ENCODE results near the gene SLC6A17. TPM values are rescaled to one million over a fixed set of nuclear protein-coding genes. Genes with fewer than 3 reads are reported as not detected.

SLC6A17 gene
- total and polyA plus RNA-seq, 12 donors: 0.06 to 0.45 (median 0.16) TPM; not detected in 4

DNA sequence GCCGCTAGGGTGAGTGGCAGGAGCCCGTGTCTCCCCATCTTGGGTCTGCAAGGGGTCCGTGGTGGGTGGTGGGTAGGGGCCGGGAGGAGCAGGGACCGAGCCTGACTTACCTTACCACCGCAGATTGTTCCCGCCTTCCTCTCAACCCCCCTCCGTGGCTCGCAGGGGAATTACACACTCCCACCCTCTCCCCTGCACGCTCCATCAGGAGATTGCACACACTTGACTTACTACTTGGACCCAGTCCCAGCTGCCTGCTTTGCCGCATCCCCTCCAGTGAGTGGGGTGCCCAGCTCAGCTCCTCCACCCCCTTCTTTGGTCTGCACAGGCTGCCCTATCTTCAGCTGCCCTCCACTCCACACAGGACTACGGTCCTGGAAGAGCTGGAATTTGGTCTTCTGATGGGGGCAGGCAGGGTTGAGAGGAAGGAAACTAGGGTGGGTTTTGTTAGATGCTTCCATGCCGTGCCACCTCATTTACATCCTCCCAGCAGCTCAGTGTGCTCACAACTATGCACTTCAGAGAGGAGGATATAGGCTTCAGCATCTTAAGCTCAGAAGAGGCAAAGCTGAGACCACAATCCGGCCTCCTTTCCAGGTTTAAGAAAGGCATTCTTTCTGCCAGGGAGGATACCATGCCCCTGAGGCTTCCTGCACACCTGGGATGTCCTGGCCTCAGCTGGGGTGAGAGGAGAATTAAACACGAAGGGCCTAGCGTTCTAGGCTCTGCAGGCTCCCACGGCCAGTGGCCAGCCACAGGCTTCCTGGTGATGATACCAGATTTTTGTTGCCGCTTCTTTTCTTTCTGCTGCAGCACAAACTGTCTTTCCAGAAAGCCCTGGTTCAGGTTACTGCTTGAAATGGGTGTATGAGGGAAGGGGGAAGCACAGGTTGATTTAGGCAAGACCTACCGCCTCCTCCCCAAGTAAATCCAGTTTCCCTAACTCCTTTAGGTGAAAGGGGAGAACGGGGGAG lies 62.2 kb downstream of the SLC6A17 start:
- intact Hi-C loops (cut with DNase I): loop anchor here in 5 of 10 donors (2.0 to 10.0 kb wide), 5 partner anchors 22 to 195 kb away; partner anchors contain the start of gene LAMTOR5 (in 1 of the 5)
- DNase-seq: no peak
- H3K4me3 ChIP-seq: peak overlapping the region in 9 of 10 donors; percentile 62 to 95 (median 79)

DNA sequence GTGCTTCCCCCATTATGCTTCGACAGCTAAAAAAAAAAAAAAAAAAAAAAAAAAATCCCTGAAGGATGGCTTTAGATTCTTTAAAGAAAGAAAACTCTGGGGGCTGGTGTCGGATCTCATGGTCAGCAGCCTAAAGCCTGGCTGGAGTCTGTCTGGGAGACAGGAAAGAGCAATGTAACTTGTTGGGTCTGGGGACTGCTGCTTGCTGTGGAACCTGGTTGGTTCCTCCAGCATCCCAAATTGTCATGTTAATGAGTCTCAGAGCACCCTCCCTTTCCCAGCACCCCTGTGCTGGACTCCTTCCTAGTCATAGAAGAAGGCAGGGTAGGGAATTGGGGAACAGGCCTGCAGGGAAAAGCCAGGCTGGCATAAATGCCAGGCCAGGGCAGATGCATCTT lies 62.8 kb downstream of the SLC6A17 start:
- Histone ChIP-seq H3K4me1 (peaks cover 4 to 67% (median 42%) of the 10 kb centered on the region in 9 donors), H3K27me3 (peaks cover 0 to 24% (median 0%) of the 10 kb centered on the region in 7 donors), H3K36me3 (peaks cover 0 to 4% (median 0%) of the 10 kb centered on the region in 9 donors), H3K4me3 (peak overlapping the region in 4 of 10 donors; percentile 62 to 86 (median 74)), H3K27ac (no peak overlapping the region), H3K9me3 (no peaks in the 10 kb centered on the region)
- DNase-seq: no peak
- no peak for ATAC-seq
- 62 to 70% methylated on average over 2 of the region's 2 CpGs for WGBS, 2 donors
- intact Hi-C loops (cut with DNase I): loop anchor here in 5 of 10 donors (2.0 to 10.0 kb wide), 5 partner anchors 22 to 194 kb away; partner anchors contain the start of gene LAMTOR5 (in 1 of the 5)
- TF ChIP-seq, protein P1, sequence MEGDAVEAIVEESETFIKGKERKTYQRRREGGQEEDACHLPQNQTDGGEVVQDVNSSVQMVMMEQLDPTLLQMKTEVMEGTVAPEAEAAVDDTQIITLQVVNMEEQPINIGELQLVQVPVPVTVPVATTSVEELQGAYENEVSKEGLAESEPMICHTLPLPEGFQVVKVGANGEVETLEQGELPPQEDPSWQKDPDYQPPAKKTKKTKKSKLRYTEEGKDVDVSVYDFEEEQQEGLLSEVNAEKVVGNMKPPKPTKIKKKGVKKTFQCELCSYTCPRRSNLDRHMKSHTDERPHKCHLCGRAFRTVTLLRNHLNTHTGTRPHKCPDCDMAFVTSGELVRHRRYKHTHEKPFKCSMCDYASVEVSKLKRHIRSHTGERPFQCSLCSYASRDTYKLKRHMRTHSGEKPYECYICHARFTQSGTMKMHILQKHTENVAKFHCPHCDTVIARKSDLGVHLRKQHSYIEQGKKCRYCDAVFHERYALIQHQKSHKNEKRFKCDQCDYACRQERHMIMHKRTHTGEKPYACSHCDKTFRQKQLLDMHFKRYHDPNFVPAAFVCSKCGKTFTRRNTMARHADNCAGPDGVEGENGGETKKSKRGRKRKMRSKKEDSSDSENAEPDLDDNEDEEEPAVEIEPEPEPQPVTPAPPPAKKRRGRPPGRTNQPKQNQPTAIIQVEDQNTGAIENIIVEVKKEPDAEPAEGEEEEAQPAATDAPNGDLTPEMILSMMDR (IDR thresholded peaks at IDR 0.05): no peak

More for the DNA sequence above, 62.2 kb downstream of the SLC6A17 start:
- Histone ChIP-seq H3K4me1 (peaks cover 4 to 67% (median 43%) of the 10 kb centered on the region in 9 donors), H3K27ac (peak overlapping the region in 5 of 10 donors; percentile 87 to 94 (median 91)), H3K36me3 (no peaks in the 10 kb centered on the region), H3K27me3 (peaks cover 0 to 24% (median 0%) of the 10 kb centered on the region in 7 donors), H3K9me3 (no peaks in the 10 kb centered on the region)
- TF ChIP-seq, protein P1 (IDR thresholded peaks at IDR 0.05): no peak
- ATAC-seq: no peak
- 44 to 45% methylated on average over 20 of the region's 20 CpGs for WGBS, 2 donors

DNA sequence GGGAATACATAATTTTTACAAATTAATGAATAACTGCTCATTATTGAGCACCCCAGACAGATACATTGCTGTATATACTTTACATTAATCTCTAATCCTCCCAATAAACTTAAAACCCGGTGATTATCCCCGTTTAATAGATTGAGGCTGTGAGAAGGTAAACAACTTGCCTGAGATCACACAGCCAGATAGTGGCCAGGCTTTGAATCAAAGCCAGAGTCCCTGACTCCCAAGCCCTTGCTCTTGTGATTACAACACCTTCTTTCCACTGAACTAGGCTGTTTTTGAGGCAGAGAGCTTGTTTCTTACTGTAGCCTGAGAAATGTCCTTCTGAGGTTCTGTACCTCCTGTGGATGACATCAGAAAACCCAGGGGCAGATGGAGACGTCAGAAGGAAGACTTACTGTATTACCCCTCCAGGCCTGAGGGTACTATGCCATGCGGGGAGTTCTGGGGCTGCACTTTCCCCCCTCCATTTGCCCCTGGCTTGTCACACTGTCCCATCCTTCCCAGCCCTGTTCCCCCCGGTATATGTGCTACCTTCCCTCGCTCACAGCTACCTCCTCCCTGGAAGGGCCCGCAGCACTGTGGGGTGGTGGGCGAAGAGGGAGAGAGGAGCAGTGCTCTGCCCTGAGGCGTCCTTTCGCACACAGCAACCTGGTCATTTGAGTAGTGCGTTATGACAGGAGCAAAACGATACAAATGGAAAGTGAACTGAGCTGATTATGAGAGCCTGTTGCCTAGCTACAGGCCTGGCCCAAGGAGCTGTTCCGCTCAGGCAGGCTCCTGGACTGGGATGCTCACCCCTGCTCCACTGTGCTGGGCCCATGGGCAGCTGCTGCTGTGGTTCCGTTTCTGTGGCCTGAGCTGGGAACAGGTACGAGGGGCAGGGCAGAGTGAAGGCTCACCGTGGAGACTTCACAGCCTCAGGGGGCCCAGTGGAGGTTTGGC lies 64.4 kb downstream of the SLC6A17 start:
- Histone ChIP-seq H3K27me3 (peaks cover 0 to 24% (median 0%) of the 10 kb centered on the region in 7 donors), H3K27ac (peak overlapping the region in 1 of 10 donors; percentile 14), H3K4me3 (no peak overlapping the region), H3K9me3 (no peaks in the 10 kb centered on the region), H3K36me3 (peaks cover 0 to 11% (median 0%) of the 10 kb centered on the region in 9 donors), H3K4me1 (peaks cover 2 to 57% (median 33%) of the 10 kb centered on the region in 9 donors)
- DNase-seq: no peak
- intact Hi-C loops (cut with DNase I): loop anchor here in 5 of 10 donors (5.0 to 10.0 kb wide), 4 partner anchors 48 to 193 kb away; partner anchors contain the start of gene LAMTOR5 (in 1 of the 5)
- ATAC-seq: no peak
- TF ChIP-seq, protein P1 (IDR thresholded peaks at IDR 0.05): no peak
- 80 to 82% methylated on average over 16 of the region's 16 CpGs for WGBS, 2 donors

Data from heart right ventricle (tissue), 16 donors.